CD4-positive, alpha-beta memory T cell (primary cell): ENCODE data around the gene KIF2A. TPM values are rescaled to one million over a fixed set of nuclear protein-coding genes. Genes with fewer than 3 reads are reported as not detected.

ENCODE experiments used
- polyA plus RNA-seq, 2 donors: library from polyadenylated mRNA; unstranded; fragments of 300-500 nt; fragmentation: Illumina TruSeq; gene quantifications; one replicate each; pipeline ENCODE4 v1.2.3, GENCODE V29; 2021
- total RNA-seq, 2 experiments: library from RNA; stranded (reverse); gene quantifications; one replicate each; pipeline ENCODE4 v1.2.3, GENCODE V29; 2021

The KIF2A gene
- total and polyA plus RNA-seq, 4 experiments from 2014 or later: 133 to 158 (median 154) TPM

Other genes with a start within 250 kb of the KIF2A start
- 10 to 100 TPM; 27.9 to 28.4 TPM for gene DIMT1, start 97.7 kb downstream of the KIF2A start, total RNA-seq
- 10 to 100 TPM; 52.2 to 53.5 TPM for gene DIMT1, start 97.7 kb downstream of the KIF2A start, polyA plus RNA-seq
- gene IPO11, start 106.6 kb downstream of the KIF2A start, total RNA-seq: 10 to 100 TPM; 23.8 to 28.5 TPM
- gene IPO11, start 106.6 kb downstream of the KIF2A start, polyA plus RNA-seq: 1 to 10 TPM; 8.1 to 8.2 TPM